Keratinocyte (primary cell): ENCODE results near the gene ATP9B. TPM values are rescaled to one million over a fixed set of nuclear protein-coding genes. Genes with fewer than 3 reads are reported as not detected.

Experiments
- DNase-seq: peaks from one replicate; pipeline ENCODE4 v3.0.0-alpha.2; 2011; ENCODE audit warnings: low read depth, missing footprints, low spot score
- FAIRE-seq: peaks from 2 replicates; lab custom pipeline; 2011; peaks lifted over from hg19 to GRCh38; lab: Jason Lieb, UNC
- H2AFZ ChIP-seq: 2 replicates; pipeline ENCODE4 v1.6.0; 2012; ENCODE audit warnings: low read length, control low read depth, inconsistent platforms; ENCODE audit not compliant: control insufficient read depth
- H3K27ac ChIP-seq: 2 replicates; pipeline ENCODE4 v1.5.1; 2011; ENCODE audit warnings: low read length; ENCODE audit not compliant: control insufficient read depth, insufficient read depth
- H3K27me3 ChIP-seq: 3 replicates; pipeline ENCODE4 v1.6.0; 2011; ENCODE audit warnings: low read length; ENCODE audit not compliant: control insufficient read depth, insufficient read depth; ENCODE audit errors: extremely low read depth
- H3K36me3 ChIP-seq, 2 experiments: 2 replicates in 1 of 2; 3 replicates in 1 of 2; pipeline ENCODE4 v1.5.1; 2011; ENCODE audit warnings: low read length in 2 of 2, mild to moderate bottlenecking in 1 of 2; ENCODE audit not compliant: control insufficient read depth in 2 of 2, insufficient read depth in 2 of 2; ENCODE audit errors: extremely low read depth in 1 of 2
- H3K4me1 ChIP-seq: 3 replicates; pipeline ENCODE4 v1.5.1; 2011; ENCODE audit warnings: low read length; ENCODE audit not compliant: control insufficient read depth, insufficient read depth; ENCODE audit errors: extremely low read depth
- H3K4me2 ChIP-seq: 3 replicates; pipeline ENCODE4 v1.6.0; 2011; ENCODE audit warnings: low read depth, low read length; ENCODE audit not compliant: control insufficient read depth, insufficient read depth; ENCODE audit errors: extremely low read depth
- H3K4me3 ChIP-seq, 3 experiments: fragments of 200-600 bp in 1 of 3; sonication (generic) in 1 of 3; 2 replicates in 2 of 3; 3 replicates in 1 of 3; pipeline ENCODE4 v1.5.1; 2011 to 2016; ENCODE audit warnings: low read length in 3 of 3, mild to moderate bottlenecking in 3 of 3, control low read depth in 2 of 3, inconsistent platforms in 1 of 3, low read depth in 1 of 3, mixed read lengths in 1 of 3, mixed run types in 1 of 3, moderate library complexity in 1 of 3; ENCODE audit not compliant: control insufficient read depth in 2 of 3, insufficient read depth in 2 of 3; ENCODE audit errors: extremely low read depth in 1 of 3
- H3K79me2 ChIP-seq: 2 replicates; pipeline ENCODE4 v1.6.0; 2012; ENCODE audit warnings: low read length; ENCODE audit not compliant: control insufficient read depth, insufficient read depth
- H3K9ac ChIP-seq: 3 replicates; pipeline ENCODE4 v1.6.0; 2011; ENCODE audit warnings: low read length; ENCODE audit not compliant: control insufficient read depth, insufficient read depth; ENCODE audit errors: extremely low read depth
- H3K9me1 ChIP-seq: 3 replicates; pipeline ENCODE4 v1.6.0; 2011; ENCODE audit warnings: low read length; ENCODE audit not compliant: control insufficient read depth, insufficient read depth; ENCODE audit errors: extremely low read depth
- H3K9me3 ChIP-seq: 2 replicates; pipeline ENCODE4 v1.5.1; 2012; ENCODE audit warnings: low read depth, low read length; ENCODE audit not compliant: control insufficient read depth
- H4K20me1 ChIP-seq: 3 replicates; pipeline ENCODE4 v1.6.0; 2011; ENCODE audit warnings: low read length; ENCODE audit not compliant: control insufficient read depth, insufficient read depth; ENCODE audit errors: extremely low read depth
- CTCF ChIP-seq, 3 experiments: IDR thresholded peaks in 1 of 3; conservative IDR thresholded peaks in 1 of 3; optimal IDR thresholded peaks in 1 of 3; 2 replicates in 2 of 3; 3 replicates in 1 of 3; pipeline versions ENCODE3 to v1.5.1; 2011; ENCODE audit warnings: low read length in 3 of 3, mild to moderate bottlenecking in 3 of 3, moderate library complexity in 2 of 3, control low read depth in 1 of 3, inconsistent platforms in 1 of 3; ENCODE audit not compliant: insufficient read depth in 2 of 3; ENCODE audit errors: extremely low read depth in 1 of 3
- EZH2 ChIP-seq: IDR thresholded peaks from one replicate; pipeline ENCODE4 v1.6.1; 2012; ENCODE audit warnings: inconsistent platforms, mild to moderate bottlenecking, low read length, moderate library complexity
- dilution Hi-C: fragments of 300-500 bp; cut with MboI; formaldehyde crosslinking; loops from one replicate; pipeline ENCODE4 v1.7.0; 2020; ENCODE audit warnings: low sequenced_read_pairs; ENCODE audit not compliant: extremely low pct_ligation_motif_present
- polyA plus RNA-seq, 5 experiments: library from polyadenylated mRNA; depleted of rRNA in 3 of 5; stranded (reverse) in 3 of 5; stranded (forward) in 1 of 5; unstranded in 1 of 5; fragments of >200 nt; gene quantifications; 1 replicate in 1 of 5; 2 replicates in 3 of 5; 3 replicates in 1 of 5; pipeline versions ENCODE4 v1.2.1 to v1.2.3, GENCODE V29; 2011 to 2012; ENCODE audit warnings: missing spikeins in 2 of 5, low read depth in 1 of 5, low replicate concordance in 1 of 5

Gene ATP9B
- polyA plus RNA-seq, 1 donor (not counting 4 experiments of a cell fraction or from before 2014, with no cell fraction given): 16.1 TPM

- H3K4me3 ChIP-seq: no peak overlapping the region
- no peaks in the 10 kb centered on the region for H3K9me1 ChIP-seq
- H4K20me1 ChIP-seq: no peaks in the 10 kb centered on the region
- no peaks in the 10 kb centered on the region for H3K36me3 ChIP-seq
- FAIRE-seq: no peak
- H3K4me2 ChIP-seq: no peak overlapping the region
- H3K79me2 ChIP-seq: no peaks in the 10 kb centered on the region
- TF ChIP-seq CTCF (optimal IDR thresholded peaks at IDR 0.05 in 1 of 3, IDR thresholded peaks at IDR 0.05 in 1 of 3, conservative IDR thresholded peaks at IDR 0.05 in 1 of 3; ENCODE audit: extremely low read depth in 1 of 3, insufficient read depth in 2 of 3, low read length in 3 of 3) (no peak), EZH2 (no peak)
- dilution Hi-C loops: no loop called here
- no peak overlapping the region for H2AFZ ChIP-seq
- no peak for DNase-seq
- no peaks in the 10 kb centered on the region for H3K9me3 ChIP-seq
- no peaks in the 10 kb centered on the region for H3K4me1 ChIP-seq
- no peaks in the 10 kb centered on the region for H3K27me3 ChIP-seq
- no peak overlapping the region for H3K9ac ChIP-seq
- no peak overlapping the region for H3K27ac ChIP-seq
These were observed 144.9 kb downstream of the ATP9B start for GRCh38 chr18:79214056-79214455.

GRCh38 chr18:79216176-79216575 lies 147.0 kb downstream of the ATP9B start:
- no peaks in the 10 kb centered on the region for H3K79me2 ChIP-seq
- no peaks in the 10 kb centered on the region for H3K36me3 ChIP-seq
- TF ChIP-seq EZH2 (no peak), CTCF (optimal IDR thresholded peaks at IDR 0.05 in 1 of 3, IDR thresholded peaks at IDR 0.05 in 1 of 3, conservative IDR thresholded peaks at IDR 0.05 in 1 of 3; ENCODE audit: extremely low read depth in 1 of 3, insufficient read depth in 2 of 3, low read length in 3 of 3) (no peak)
- DNase-seq (no peak), FAIRE-seq (no peak)
- no peak overlapping the region for H3K4me2 ChIP-seq
- no peaks in the 10 kb centered on the region for H3K4me1 ChIP-seq
- H4K20me1 ChIP-seq: no peaks in the 10 kb centered on the region
- H3K27me3 ChIP-seq: no peaks in the 10 kb centered on the region
- no peak overlapping the region for H3K4me3 ChIP-seq
- no peak overlapping the region for H3K27ac ChIP-seq
- no peak overlapping the region for H2AFZ ChIP-seq
- H3K9ac ChIP-seq: no peak overlapping the region
- no peaks in the 10 kb centered on the region for H3K9me1 ChIP-seq
- no peaks in the 10 kb centered on the region for H3K9me3 ChIP-seq
- dilution Hi-C loops: no loop called here
